ENCODE results near the gene NSUN3. TPM values are rescaled to one million over a fixed set of nuclear protein-coding genes. Genes with fewer than 3 reads are reported as not detected.
A peak's percentile ranks its signal among the peaks of the same experiment; 100 is the strongest.
"Not testable (repeated sequence)": the region's sequence is repeated elsewhere in the genome, so short reads cannot be mapped to it uniquely, and the experiment has no call there.

NSUN3 gene
- polyA plus RNA-seq, 1 donor from 2014 or later: 8.7 TPM

DNA sequence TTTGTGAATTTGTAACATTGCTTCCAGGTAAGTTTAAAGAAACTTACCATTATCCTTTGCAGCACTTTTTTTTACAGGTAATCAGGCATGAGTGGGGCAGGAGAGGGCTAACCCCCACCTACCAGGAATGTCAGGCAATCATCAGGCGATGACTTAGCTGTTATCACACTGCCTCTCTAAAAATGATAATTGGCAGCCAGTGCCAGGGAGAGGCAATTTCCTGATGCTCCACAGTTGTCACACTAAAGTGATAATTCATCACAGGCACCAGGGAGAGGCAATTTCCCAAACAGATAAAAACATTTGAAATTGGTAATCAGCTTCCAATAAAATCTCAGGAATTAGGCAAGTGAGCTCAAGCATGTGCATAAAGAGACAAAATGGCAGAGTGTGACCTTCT lies 26.3 kb downstream of the NSUN3 start:
- Mint-ChIP-seq H3K4me3 (no peak overlapping the region), H3K27me3 (no peaks in the 10 kb centered on the region), H3K27ac (no peak overlapping the region), H3K9me3 (no peaks in the 10 kb centered on the region), H3K36me3 (peaks cover 3% of the 10 kb centered on the region), H3K4me1 (peaks cover 0 to 5% (median 4%) of the 10 kb centered on the region in 3 donors)

DNA sequence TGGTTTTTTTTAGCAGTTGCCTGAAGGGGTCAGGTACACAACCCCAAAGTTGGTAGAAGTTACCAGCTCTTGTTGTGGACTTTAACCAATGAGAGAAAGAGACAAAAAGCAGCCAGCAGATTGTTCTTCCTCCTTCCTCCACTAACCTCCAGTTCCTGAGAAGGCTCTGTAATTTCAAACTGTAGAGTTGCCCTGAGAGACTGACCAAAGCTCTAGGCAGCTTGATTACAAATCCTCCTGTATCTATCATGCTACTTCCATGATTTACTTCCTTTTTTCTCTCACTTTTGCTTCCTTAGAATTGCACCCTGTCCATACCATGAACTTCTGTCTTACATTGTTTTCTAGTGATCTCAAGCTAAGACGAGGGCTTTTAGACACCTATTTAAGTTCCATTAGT lies 29.2 kb downstream of the NSUN3 start:
- Mint-ChIP-seq H3K27me3 (no peaks in the 10 kb centered on the region), H3K4me1 (peaks cover 0 to 2% (median 0%) of the 10 kb centered on the region in 3 donors), H3K27ac (no peak overlapping the region), H3K36me3 (peaks cover 10% of the 10 kb centered on the region), H3K9me3 (no peaks in the 10 kb centered on the region), H3K4me3 (no peak overlapping the region)

DNA sequence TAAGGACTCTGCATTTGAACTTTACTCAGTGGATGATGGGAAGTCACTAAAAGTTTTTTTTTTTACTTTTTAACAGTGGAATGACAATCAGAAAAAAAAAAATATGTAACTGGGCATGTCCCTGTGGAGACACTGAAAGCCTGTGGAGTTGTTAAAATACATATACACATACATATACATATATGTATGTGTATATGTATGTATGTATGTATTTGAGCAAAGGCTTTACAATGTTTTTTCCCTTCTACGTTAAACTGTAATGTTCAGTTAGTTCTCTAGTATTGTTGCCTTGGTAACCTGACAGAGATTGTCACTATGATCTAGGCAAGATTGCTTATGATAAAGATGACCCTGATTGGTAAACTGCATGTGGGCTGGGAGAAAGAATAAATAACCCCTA lies 30.3 kb downstream of the NSUN3 start:
- no peak overlapping the region for H3K27ac Mint-ChIP-seq
- H3K4me3 Mint-ChIP-seq: no peak overlapping the region
- H3K4me1 Mint-ChIP-seq: peaks cover 0 to 2% (median 0%) of the 10 kb centered on the region in 3 donors
- no peaks in the 10 kb centered on the region for H3K9me3 Mint-ChIP-seq
- no peaks in the 10 kb centered on the region for H3K27me3 Mint-ChIP-seq
- peaks cover 10% of the 10 kb centered on the region for H3K36me3 Mint-ChIP-seq

DNA sequence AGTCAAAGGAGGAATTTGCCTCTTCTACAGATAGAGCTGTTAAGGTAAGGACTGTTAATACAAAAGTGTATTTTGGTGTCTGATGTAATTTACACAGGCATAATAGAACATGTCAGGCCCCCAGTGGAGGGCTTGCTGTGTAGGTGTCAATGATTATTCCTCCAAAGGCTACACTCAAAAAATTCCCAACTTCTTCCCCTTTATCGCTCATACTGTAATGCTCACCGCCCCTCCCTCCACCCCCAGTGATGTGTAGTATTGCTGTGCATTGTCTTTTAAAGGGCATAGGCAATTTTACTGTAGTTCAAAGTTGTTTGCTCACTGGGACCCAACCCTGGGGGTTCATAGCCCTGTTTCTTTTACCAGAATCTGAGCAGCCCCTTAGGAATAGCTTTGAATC lies 32.2 kb downstream of the NSUN3 start:
- no peak overlapping the region for H3K4me3 Mint-ChIP-seq
- H3K4me1 Mint-ChIP-seq: peaks cover 0 to 2% (median 1%) of the 10 kb centered on the region in 3 donors
- H3K27ac Mint-ChIP-seq: peak overlapping the region in 1 of 3 donors; percentile 65
- peaks cover 12% of the 10 kb centered on the region for H3K36me3 Mint-ChIP-seq
- H3K27me3 Mint-ChIP-seq: no peaks in the 10 kb centered on the region
- no peaks in the 10 kb centered on the region for H3K9me3 Mint-ChIP-seq

DNA sequence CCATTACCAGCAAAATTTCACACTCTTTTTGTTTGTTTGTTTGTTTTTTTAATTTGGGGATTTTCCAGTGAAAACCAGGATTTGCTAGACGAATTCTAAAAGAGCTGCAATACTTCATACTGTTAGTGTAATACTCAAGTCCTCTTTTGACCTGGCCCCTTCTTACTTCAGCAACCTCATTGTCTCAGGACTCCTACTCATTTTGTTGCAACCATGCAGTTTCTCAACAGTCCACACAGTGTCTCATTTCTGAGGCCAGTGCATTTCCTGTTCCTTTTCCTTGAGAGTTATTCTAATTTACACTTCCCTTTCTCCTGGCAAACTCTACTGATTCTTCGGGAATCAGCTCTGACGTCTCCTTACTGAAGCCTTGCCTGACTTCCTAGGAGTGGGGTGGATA lies 35.6 kb downstream of the NSUN3 start:
- no peaks in the 10 kb centered on the region for H3K27me3 Mint-ChIP-seq
- peaks cover 0 to 1% (median 0%) of the 10 kb centered on the region in 3 donors for H3K4me1 Mint-ChIP-seq
- H3K27ac Mint-ChIP-seq: no peak overlapping the region
- H3K36me3 Mint-ChIP-seq: peaks cover 12% of the 10 kb centered on the region
- H3K4me3 Mint-ChIP-seq: no peak overlapping the region
- no peaks in the 10 kb centered on the region for H3K9me3 Mint-ChIP-seq

DNA sequence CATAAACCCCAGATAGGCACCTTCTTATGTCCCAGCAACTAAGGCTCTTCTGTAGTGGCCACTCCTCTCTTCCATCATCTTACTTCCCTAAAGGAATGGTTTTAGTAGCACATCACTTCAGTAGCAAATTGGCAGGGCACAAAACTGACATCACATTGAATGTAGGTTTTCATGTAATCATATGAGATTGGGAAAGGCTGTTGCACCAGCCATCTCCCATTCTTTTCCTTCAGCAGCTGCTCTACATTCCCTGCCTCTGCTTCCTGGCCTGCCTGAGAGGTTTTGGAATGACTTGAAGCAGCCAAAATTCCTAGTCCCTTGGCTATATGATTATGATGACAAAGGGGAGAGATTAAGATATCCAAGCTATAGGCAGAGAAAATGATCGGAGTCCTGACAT lies 36.5 kb downstream of the NSUN3 start:
- H3K36me3 Mint-ChIP-seq: peaks cover 11% of the 10 kb centered on the region
- no peaks in the 10 kb centered on the region for H3K9me3 Mint-ChIP-seq
- H3K27me3 Mint-ChIP-seq: no peaks in the 10 kb centered on the region
- no peak overlapping the region for H3K4me3 Mint-ChIP-seq
- H3K4me1 Mint-ChIP-seq: peaks cover 0 to 1% (median 0%) of the 10 kb centered on the region in 3 donors
- H3K27ac Mint-ChIP-seq: no peak overlapping the region

DNA sequence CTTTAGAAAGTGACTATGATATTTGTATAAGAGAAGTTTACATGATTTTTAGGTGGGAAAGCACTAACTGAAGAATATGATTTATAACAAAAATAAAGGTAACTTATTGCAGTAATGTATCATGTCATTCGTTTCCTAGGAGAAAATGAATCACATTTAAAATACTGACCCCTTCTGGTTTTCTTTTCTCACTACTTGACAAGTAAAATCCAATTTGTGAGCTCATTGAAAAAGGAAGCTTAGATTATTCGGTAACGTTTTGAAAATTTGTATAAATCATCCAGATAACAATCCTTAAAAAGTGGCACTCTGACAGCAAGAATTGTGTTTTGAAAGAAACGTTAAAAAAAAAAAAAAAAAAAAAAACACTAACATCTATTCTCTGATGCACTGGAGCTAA lies 39.0 kb downstream of the NSUN3 start:
- Mint-ChIP-seq H3K4me3 (no peak overlapping the region), H3K9me3 (no peaks in the 10 kb centered on the region), H3K4me1 (peaks cover 0 to 1% (median 0%) of the 10 kb centered on the region in 3 donors), H3K36me3 (peaks cover 6% of the 10 kb centered on the region), H3K27ac (no peak overlapping the region), H3K27me3 (no peaks in the 10 kb centered on the region)

DNA sequence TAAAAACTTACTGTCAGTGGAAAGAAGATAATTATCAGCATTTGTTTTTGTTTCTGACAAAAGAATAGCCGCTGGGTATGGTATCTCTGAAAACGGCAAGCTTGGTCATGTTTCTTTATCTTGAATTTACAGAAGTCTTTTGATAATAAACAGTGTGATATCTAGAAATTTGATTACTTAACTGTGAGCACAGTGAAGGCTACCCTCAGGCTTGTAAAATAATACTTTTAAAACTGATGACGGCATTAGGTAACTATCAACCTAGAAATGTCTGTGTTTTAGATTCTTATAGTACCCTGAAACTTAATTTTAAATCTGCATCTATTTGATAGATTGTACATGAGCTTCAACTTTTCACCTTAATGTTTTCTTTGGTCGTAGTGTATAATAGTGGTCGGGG lies 43.4 kb downstream of the NSUN3 start:
- H3K4me1 Mint-ChIP-seq: peaks cover 0 to 2% (median 0%) of the 10 kb centered on the region in 3 donors
- H3K4me3 Mint-ChIP-seq: no peak overlapping the region
- H3K27ac Mint-ChIP-seq: no peak overlapping the region
- no peaks in the 10 kb centered on the region for H3K27me3 Mint-ChIP-seq
- H3K36me3 Mint-ChIP-seq: no peaks in the 10 kb centered on the region
- H3K9me3 Mint-ChIP-seq: no peaks in the 10 kb centered on the region

DNA sequence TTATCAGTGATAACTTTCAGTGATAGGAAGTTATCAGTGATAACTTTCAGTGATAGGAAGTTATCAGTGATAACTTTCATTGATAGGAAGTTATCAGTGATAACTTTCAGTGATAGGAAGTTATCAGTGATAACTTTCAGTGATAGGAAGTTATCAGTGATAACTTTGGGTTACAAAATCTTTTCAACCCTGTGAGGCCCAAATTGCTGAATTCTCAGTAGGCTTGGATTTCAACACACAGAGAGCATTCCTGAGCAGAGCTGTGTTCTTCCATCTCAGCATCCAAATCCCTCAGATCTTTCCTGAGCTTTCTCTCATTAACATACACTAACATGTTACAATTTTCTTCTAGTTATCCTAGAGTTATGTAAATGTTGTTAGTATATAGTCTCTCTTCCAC lies 47.4 kb downstream of the NSUN3 start:
- H3K9me3 Mint-ChIP-seq, H3K27ac Mint-ChIP-seq, H3K36me3 Mint-ChIP-seq, H3K4me3 Mint-ChIP-seq, H3K4me1 Mint-ChIP-seq, H3K27me3 Mint-ChIP-seq: not testable (repeated sequence)

DNA sequence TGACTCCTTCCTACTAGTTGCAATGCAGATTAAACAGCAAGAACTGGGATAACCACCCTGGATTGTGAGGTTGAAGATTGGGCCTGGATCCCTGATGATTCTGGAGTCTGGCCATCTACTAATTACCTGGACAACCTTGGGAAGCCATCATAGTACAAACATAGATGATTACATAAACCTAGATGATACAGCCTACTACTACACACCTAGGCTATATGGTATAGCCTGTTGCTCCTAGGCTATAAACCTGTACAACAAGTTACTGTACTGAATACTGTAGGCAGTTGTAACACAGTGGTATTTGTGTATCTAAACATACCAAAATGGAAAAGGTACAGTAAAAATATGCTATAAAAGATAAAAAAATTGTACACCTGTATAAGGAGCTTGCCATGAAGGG lies 48.0 kb downstream of the NSUN3 start:
- Mint-ChIP-seq H3K27ac (no peak overlapping the region), H3K4me1 (peaks cover 0 to 2% (median 0%) of the 10 kb centered on the region in 3 donors), H3K4me3 (no peak overlapping the region), H3K27me3 (no peaks in the 10 kb centered on the region), H3K36me3 (peaks cover 7% of the 10 kb centered on the region), H3K9me3 (no peaks in the 10 kb centered on the region)

DNA sequence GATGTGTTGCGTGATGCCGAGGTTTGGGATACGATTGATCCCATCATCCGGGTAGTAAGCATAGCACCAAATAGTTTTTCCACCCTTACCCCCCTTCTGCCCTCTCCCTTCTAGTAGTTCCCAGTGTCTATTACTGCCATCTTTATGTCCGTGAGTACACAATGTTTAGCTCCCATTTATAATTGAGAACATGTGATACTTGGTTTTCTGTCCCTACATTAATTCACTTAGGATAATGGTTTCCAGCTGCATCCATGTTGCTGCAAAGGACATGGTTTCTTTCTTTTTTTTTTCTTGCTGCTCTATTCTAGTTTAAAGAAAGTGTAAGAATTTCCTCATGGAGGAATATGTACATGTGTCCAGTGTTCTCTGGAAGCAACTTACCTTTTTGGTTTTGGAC lies 51.8 kb downstream of the NSUN3 start:
- Mint-ChIP-seq H3K27ac (no peak overlapping the region), H3K36me3 (peaks cover 7% of the 10 kb centered on the region), H3K9me3 (no peaks in the 10 kb centered on the region), H3K27me3 (no peaks in the 10 kb centered on the region), H3K4me3 (no peak overlapping the region), H3K4me1 (peaks cover 0 to 5% (median 0%) of the 10 kb centered on the region in 3 donors)

DNA sequence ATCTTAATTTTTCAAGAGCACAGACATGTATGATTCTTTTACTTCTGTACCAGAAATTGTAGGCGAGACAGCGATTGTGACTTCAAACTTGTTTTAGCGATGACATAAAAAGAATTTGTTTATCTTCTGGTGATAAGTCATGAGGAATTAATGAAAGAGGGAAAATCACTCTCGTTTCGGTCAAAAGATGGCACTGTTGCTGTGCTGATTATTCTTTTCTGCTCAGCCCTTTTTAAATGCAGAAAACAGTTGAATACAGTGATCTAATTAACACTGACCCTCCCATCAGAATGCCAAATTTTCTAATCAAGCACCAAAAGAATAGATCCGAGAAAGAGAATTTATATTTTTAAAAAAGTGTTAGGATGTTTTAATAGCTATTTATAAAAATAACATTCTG lies 52.6 kb downstream of the NSUN3 start:
- Mint-ChIP-seq H3K4me1 (peaks cover 0 to 5% (median 0%) of the 10 kb centered on the region in 3 donors), H3K36me3 (peaks cover 7% of the 10 kb centered on the region), H3K27me3 (no peaks in the 10 kb centered on the region), H3K9me3 (no peaks in the 10 kb centered on the region), H3K27ac (no peak overlapping the region), H3K4me3 (peak overlapping the region in 1 of 4 donors; percentile 17)

DNA sequence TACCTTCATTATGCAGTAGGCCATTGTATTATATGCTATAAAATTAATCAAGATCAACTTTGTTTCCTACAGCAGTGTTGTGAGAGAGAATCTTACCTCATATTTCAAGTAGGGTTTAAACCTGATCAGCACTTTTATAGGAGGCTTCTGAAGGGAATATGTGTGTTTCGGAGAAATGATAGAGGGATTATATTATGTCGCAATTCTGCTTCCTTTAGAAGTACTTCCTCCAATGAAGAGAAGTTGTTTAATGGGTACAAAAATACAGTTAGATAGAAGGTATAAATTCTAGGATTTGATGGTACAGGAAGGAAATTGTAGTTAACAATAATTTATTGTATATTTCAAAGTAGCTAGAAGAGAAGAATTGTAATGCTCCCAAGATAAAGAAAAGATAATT lies 54.9 kb downstream of the NSUN3 start:
- peaks cover 0 to 5% (median 0%) of the 10 kb centered on the region in 3 donors for H3K4me1 Mint-ChIP-seq
- H3K27ac Mint-ChIP-seq: no peak overlapping the region
- peaks cover 4% of the 10 kb centered on the region for H3K36me3 Mint-ChIP-seq
- no peak overlapping the region for H3K4me3 Mint-ChIP-seq
- H3K27me3 Mint-ChIP-seq: no peaks in the 10 kb centered on the region
- no peaks in the 10 kb centered on the region for H3K9me3 Mint-ChIP-seq

DNA sequence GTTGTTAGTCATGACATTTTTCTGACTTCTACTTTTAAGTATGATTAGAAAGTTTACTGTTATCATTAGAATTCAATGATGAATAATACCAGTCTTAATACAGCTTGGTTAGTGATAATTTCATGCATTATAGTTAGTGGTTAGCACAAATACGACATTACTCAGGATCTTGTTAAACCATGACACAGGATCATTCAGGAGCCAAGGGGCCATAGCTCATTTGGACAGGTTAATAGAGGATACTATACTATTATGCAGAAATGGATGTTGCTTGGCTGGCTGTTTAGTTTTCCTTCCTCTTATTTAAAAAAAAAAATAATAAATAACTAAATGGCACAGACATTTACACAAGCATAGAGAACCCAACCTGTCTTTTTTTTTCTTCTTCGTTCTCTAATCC lies 55.5 kb downstream of the NSUN3 start:
- H3K9me3 Mint-ChIP-seq: no peaks in the 10 kb centered on the region
- H3K4me3 Mint-ChIP-seq: no peak overlapping the region
- H3K27me3 Mint-ChIP-seq: no peaks in the 10 kb centered on the region
- H3K36me3 Mint-ChIP-seq: peaks cover 7% of the 10 kb centered on the region
- peaks cover 0 to 5% (median 1%) of the 10 kb centered on the region in 3 donors for H3K4me1 Mint-ChIP-seq
- no peak overlapping the region for H3K27ac Mint-ChIP-seq

DNA sequence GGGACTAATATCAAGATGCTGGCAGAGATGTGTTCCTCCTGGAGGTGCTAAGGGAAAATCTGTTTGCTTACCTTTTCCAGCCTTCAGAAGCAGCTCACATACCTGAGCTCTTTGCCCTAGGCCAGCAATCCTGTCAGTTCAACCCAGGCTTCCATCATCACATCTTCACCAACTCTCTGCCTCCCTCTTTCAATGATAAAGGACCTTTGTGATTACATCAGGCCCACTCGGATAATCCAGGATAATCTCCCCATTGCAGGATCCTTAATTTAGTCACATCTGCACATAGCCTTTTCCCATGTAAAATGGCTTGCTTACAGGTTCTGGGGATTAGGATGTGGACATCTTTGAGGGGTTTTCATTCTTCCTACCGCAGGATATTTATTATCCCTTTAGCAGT lies 58.3 kb downstream of the NSUN3 start:
- Mint-ChIP-seq H3K27me3 (no peaks in the 10 kb centered on the region), H3K4me3 (no peak overlapping the region), H3K27ac (peak overlapping the region in 1 of 3 donors; percentile 26), H3K36me3 (peaks cover 10% of the 10 kb centered on the region), H3K9me3 (no peaks in the 10 kb centered on the region), H3K4me1 (peaks cover 0 to 5% (median 3%) of the 10 kb centered on the region in 3 donors)

DNA sequence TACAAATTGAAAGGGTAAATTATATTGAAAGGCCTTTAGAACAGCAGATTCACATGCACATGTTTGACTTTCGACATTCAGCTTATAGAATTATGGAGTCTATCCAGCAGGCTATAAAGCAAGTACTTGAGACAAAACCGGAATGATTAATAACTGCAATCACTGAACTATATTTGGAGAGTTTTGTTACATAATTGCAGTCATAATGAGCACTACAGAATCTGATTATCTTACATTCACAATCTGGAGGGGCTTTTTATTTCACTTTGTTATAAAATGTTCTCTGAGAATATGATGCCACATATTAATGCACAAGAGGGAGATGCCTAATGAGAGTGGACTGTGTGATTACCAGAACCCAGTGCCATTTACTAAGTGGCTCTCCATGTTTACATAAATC lies 64.3 kb downstream of the NSUN3 start:
- Mint-ChIP-seq H3K36me3 (peaks cover 16% of the 10 kb centered on the region), H3K27ac (no peak overlapping the region), H3K4me1 (peaks cover 0 to 3% (median 0%) of the 10 kb centered on the region in 3 donors)

DNA sequence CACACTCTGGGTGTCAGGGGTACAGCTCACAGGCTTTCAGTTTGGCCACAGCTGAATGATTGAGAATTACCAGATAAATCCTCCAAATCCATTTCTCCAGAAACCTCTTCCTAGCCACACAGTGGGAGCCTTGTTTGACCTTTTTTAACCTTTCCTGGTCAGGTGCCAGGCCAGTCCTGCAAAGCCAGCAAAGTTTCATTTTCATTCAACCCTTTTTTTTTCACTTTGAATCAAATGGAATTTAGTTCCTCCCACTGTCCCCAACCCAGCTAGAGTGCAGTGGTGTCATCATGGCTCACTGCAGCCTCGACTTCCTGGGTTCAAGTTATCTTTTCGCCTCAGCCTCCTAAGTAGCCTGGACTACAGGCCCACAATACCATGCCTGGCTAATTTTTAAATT lies 67.8 kb downstream of the NSUN3 start:
- no peaks in the 10 kb centered on the region for H3K27me3 Mint-ChIP-seq
- peaks cover 0 to 3% (median 0%) of the 10 kb centered on the region in 3 donors for H3K9me3 Mint-ChIP-seq
- peaks cover 8% of the 10 kb centered on the region for H3K36me3 Mint-ChIP-seq
- H3K27ac Mint-ChIP-seq: no peak overlapping the region
- H3K4me3 Mint-ChIP-seq: no peak overlapping the region
- H3K4me1 Mint-ChIP-seq: peaks cover 0 to under 1% (median 0%) of the 10 kb centered on the region in 3 donors

More for the DNA sequence above, 64.3 kb downstream of the NSUN3 start:
- no peaks in the 10 kb centered on the region for H3K27me3 Mint-ChIP-seq
- H3K4me3 Mint-ChIP-seq: no peak overlapping the region
- H3K9me3 Mint-ChIP-seq: no peaks in the 10 kb centered on the region
